Measurements from ENCODE around the gene WWTR1. TPM values are rescaled to one million over a fixed set of nuclear protein-coding genes. Genes with fewer than 3 reads are reported as not detected.

The WWTR1 gene
- polyA plus RNA-seq, 1 donor = 29.2 TPM

- Histone ChIP-seq H3K27ac (ENCODE audit: low read length) (no peak overlapping the region), H3K4me1 (ENCODE audit: control insufficient read depth, insufficient read depth, low read length) (peaks cover 18% of the 10 kb centered on the region), H3K27me3 (ENCODE audit: control insufficient read depth, insufficient read depth, low read length) (no peaks in the 10 kb centered on the region), H3K4me3 (ENCODE audit: low read length) (no peak overlapping the region), H3K9me3 (ENCODE audit: control insufficient read depth, low read depth, low read length) (no peaks in the 10 kb centered on the region), H3K36me3 (ENCODE audit: control insufficient read depth, insufficient read depth, low read length) (no peaks in the 10 kb centered on the region)
- 100% methylated on average over 2 of the region's 7 CpGs for WGBS (ENCODE audit: insufficient coverage, low lambda C conversion rate)
- DNase-seq = no peak
Measured at GRCh38 chr3:149640976-149641728, 16.7 kb downstream of the WWTR1 start.

GRCh38 chr3:149639093-149639486, 18.7 kb downstream of the WWTR1 start:
- Histone ChIP-seq H3K4me3 (ENCODE audit: low read length) (peak overlapping the region; percentile 19), H3K27me3 (ENCODE audit: control insufficient read depth, insufficient read depth, low read length) (no peaks in the 10 kb centered on the region), H3K9me3 (ENCODE audit: control insufficient read depth, low read depth, low read length) (no peaks in the 10 kb centered on the region), H3K4me1 (ENCODE audit: control insufficient read depth, insufficient read depth, low read length) (peaks cover 17% of the 10 kb centered on the region), H3K27ac (ENCODE audit: low read length) (peak overlapping the region; percentile 37), H3K36me3 (ENCODE audit: control insufficient read depth, insufficient read depth, low read length) (no peaks in the 10 kb centered on the region)
- DNase-seq = no peak
- WGBS (ENCODE audit: insufficient coverage, low lambda C conversion rate) = no CpG with 5 or more reads among the region's 2 CpGs

- DNase-seq = peak; percentile 19 to 37
- H3K27me3 ChIP-seq (ENCODE audit: control insufficient read depth, insufficient read depth, low read length) = no peaks in the 10 kb centered on the region
- H3K4me1 ChIP-seq (ENCODE audit: control insufficient read depth, insufficient read depth, low read length) = peaks cover 11% of the 10 kb centered on the region
- 66% methylated on average over 4 of the region's 15 CpGs for WGBS (ENCODE audit: insufficient coverage, low lambda C conversion rate)
- H3K4me3 ChIP-seq (ENCODE audit: low read length) = peak overlapping the region; percentile 19
- no peaks in the 10 kb centered on the region for H3K9me3 ChIP-seq (ENCODE audit: control insufficient read depth, low read depth, low read length)
- H3K36me3 ChIP-seq (ENCODE audit: control insufficient read depth, insufficient read depth, low read length) = no peaks in the 10 kb centered on the region
- peak overlapping the region; percentile 37 for H3K27ac ChIP-seq (ENCODE audit: low read length)
Measured at GRCh38 chr3:149638228-149639092, 19.4 kb downstream of the WWTR1 start.

GRCh38 chr3:149635396-149635795, 22.4 kb downstream of the WWTR1 start:
- no peak for DNase-seq
- H3K4me3 ChIP-seq (ENCODE audit: low read length) = no peak overlapping the region
- H3K27me3 ChIP-seq (ENCODE audit: control insufficient read depth, insufficient read depth, low read length) = no peaks in the 10 kb centered on the region
- no peaks in the 10 kb centered on the region for H3K9me3 ChIP-seq (ENCODE audit: control insufficient read depth, low read depth, low read length)
- no peaks in the 10 kb centered on the region for H3K36me3 ChIP-seq (ENCODE audit: control insufficient read depth, insufficient read depth, low read length)
- H3K27ac ChIP-seq (ENCODE audit: low read length) = no peak overlapping the region
- WGBS (ENCODE audit: insufficient coverage, low lambda C conversion rate) = 100% methylated on average over 4 of the region's 4 CpGs
- no peaks in the 10 kb centered on the region for H3K4me1 ChIP-seq (ENCODE audit: control insufficient read depth, insufficient read depth, low read length)

GRCh38 chr3:149634573-149634972, 23.3 kb downstream of the WWTR1 start:
- H3K9me3 ChIP-seq (ENCODE audit: control insufficient read depth, low read depth, low read length) = no peaks in the 10 kb centered on the region
- no peak overlapping the region for H3K27ac ChIP-seq (ENCODE audit: low read length)
- no peaks in the 10 kb centered on the region for H3K27me3 ChIP-seq (ENCODE audit: control insufficient read depth, insufficient read depth, low read length)
- no peaks in the 10 kb centered on the region for H3K4me1 ChIP-seq (ENCODE audit: control insufficient read depth, insufficient read depth, low read length)
- no CpG with 5 or more reads among the region's 4 CpGs for WGBS (ENCODE audit: insufficient coverage, low lambda C conversion rate)
- no peaks in the 10 kb centered on the region for H3K36me3 ChIP-seq (ENCODE audit: control insufficient read depth, insufficient read depth, low read length)
- no peak overlapping the region for H3K4me3 ChIP-seq (ENCODE audit: low read length)
- DNase-seq = no peak

- Histone ChIP-seq H3K36me3 (ENCODE audit: control insufficient read depth, insufficient read depth, low read length) (no peaks in the 10 kb centered on the region), H3K9me3 (ENCODE audit: control insufficient read depth, low read depth, low read length) (no peaks in the 10 kb centered on the region), H3K27me3 (ENCODE audit: control insufficient read depth, insufficient read depth, low read length) (no peaks in the 10 kb centered on the region), H3K4me3 (ENCODE audit: low read length) (no peak overlapping the region), H3K27ac (ENCODE audit: low read length) (no peak overlapping the region), H3K4me1 (ENCODE audit: control insufficient read depth, insufficient read depth, low read length) (no peaks in the 10 kb centered on the region)
- WGBS (ENCODE audit: insufficient coverage, low lambda C conversion rate) = no CpG with 5 or more reads among the region's 4 CpGs
- DNase-seq = no peak
Measured at GRCh38 chr3:149634072-149634471, 23.8 kb downstream of the WWTR1 start.

GRCh38 chr3:149632225-149632624, 25.6 kb downstream of the WWTR1 start:
- WGBS (ENCODE audit: insufficient coverage, low lambda C conversion rate) = 100% methylated on average over 1 of the region's 5 CpGs
- Histone ChIP-seq H3K27ac (ENCODE audit: low read length) (no peak overlapping the region), H3K36me3 (ENCODE audit: control insufficient read depth, insufficient read depth, low read length) (no peaks in the 10 kb centered on the region), H3K9me3 (ENCODE audit: control insufficient read depth, low read depth, low read length) (no peaks in the 10 kb centered on the region), H3K4me3 (ENCODE audit: low read length) (no peak overlapping the region), H3K4me1 (ENCODE audit: control insufficient read depth, insufficient read depth, low read length) (no peaks in the 10 kb centered on the region), H3K27me3 (ENCODE audit: control insufficient read depth, insufficient read depth, low read length) (no peaks in the 10 kb centered on the region)
- DNase-seq = no peak

GRCh38 chr3:149630806-149631205, 27.0 kb downstream of the WWTR1 start:
- H3K9me3 ChIP-seq (ENCODE audit: control insufficient read depth, low read depth, low read length) = no peaks in the 10 kb centered on the region
- H3K4me1 ChIP-seq (ENCODE audit: control insufficient read depth, insufficient read depth, low read length) = no peaks in the 10 kb centered on the region
- no peaks in the 10 kb centered on the region for H3K36me3 ChIP-seq (ENCODE audit: control insufficient read depth, insufficient read depth, low read length)
- H3K4me3 ChIP-seq (ENCODE audit: low read length) = no peak overlapping the region
- WGBS (ENCODE audit: insufficient coverage, low lambda C conversion rate) = no CpG with 5 or more reads among the region's 1 CpG
- H3K27ac ChIP-seq (ENCODE audit: low read length) = no peak overlapping the region
- H3K27me3 ChIP-seq (ENCODE audit: control insufficient read depth, insufficient read depth, low read length) = no peaks in the 10 kb centered on the region
- no peak for DNase-seq

GRCh38 chr3:149628957-149629670, 28.7 kb downstream of the WWTR1 start:
- Histone ChIP-seq H3K27me3 (ENCODE audit: control insufficient read depth, insufficient read depth, low read length) (no peaks in the 10 kb centered on the region), H3K4me3 (ENCODE audit: low read length) (no peak overlapping the region), H3K27ac (ENCODE audit: low read length) (no peak overlapping the region), H3K9me3 (ENCODE audit: control insufficient read depth, low read depth, low read length) (no peaks in the 10 kb centered on the region), H3K4me1 (ENCODE audit: control insufficient read depth, insufficient read depth, low read length) (no peaks in the 10 kb centered on the region), H3K36me3 (ENCODE audit: control insufficient read depth, insufficient read depth, low read length) (no peaks in the 10 kb centered on the region)
- WGBS (ENCODE audit: insufficient coverage, low lambda C conversion rate) = no CpG with 5 or more reads among the region's 6 CpGs
- no peak for DNase-seq

GRCh38 chr3:149626671-149627070, 31.2 kb downstream of the WWTR1 start:
- no peak for DNase-seq
- no peak overlapping the region for H3K4me3 ChIP-seq (ENCODE audit: low read length)
- WGBS (ENCODE audit: insufficient coverage, low lambda C conversion rate) = 100% methylated on average over 1 of the region's 4 CpGs
- H3K27me3 ChIP-seq (ENCODE audit: control insufficient read depth, insufficient read depth, low read length) = no peaks in the 10 kb centered on the region
- no peaks in the 10 kb centered on the region for H3K4me1 ChIP-seq (ENCODE audit: control insufficient read depth, insufficient read depth, low read length)
- H3K27ac ChIP-seq (ENCODE audit: low read length) = no peak overlapping the region
- H3K36me3 ChIP-seq (ENCODE audit: control insufficient read depth, insufficient read depth, low read length) = no peaks in the 10 kb centered on the region
- H3K9me3 ChIP-seq (ENCODE audit: control insufficient read depth, low read depth, low read length) = no peaks in the 10 kb centered on the region
